Ovary (tissue), 9 donors: Measurements from ENCODE around the gene FBLN7. TPM values are rescaled to one million over a fixed set of nuclear protein-coding genes. Genes with fewer than 3 reads are reported as not detected.

Source experiments
- DNase-seq, 5 donors: peaks; one replicate each; pipeline ENCODE4 v3.0.0-alpha.2; 2019 to 2020
- H3K27ac ChIP-seq, 2 donors: fragments of 200-600 bp; one replicate each; pipeline versions ENCODE4 v1.5.1 to v1.8.0; 2019 to 2022
- H3K27me3 ChIP-seq: fragments of 200-600 bp; one replicate; pipeline ENCODE4 v1.8.0; 2022
- H3K36me3 ChIP-seq: fragments of 200-600 bp; sonication (generic); one replicate; pipeline ENCODE4 v1.5.1; 2019
- H3K4me1 ChIP-seq: one replicate; pipeline ENCODE4 v1.8.1; 2013; ENCODE audit warnings: mild to moderate bottlenecking, moderate library complexity; ENCODE audit not compliant: insufficient read depth
- H3K4me3 ChIP-seq: fragments of 200-600 bp; sonication (generic); one replicate; pipeline ENCODE4 v1.5.1; 2017
- H3K9me3 ChIP-seq, 2 donors: fragments of 200-600 bp in 1 of 2; sonication (generic) in 1 of 2; one replicate each; pipeline versions ENCODE4 v1.5.1 to v1.8.1; 2013 to 2019; ENCODE audit warnings: mild to moderate bottlenecking in 1 of 2, moderate library complexity in 1 of 2
- EP300 ChIP-seq: sonication (generic); formaldehyde crosslinking; IDR thresholded peaks from one replicate; pipeline ENCODE4 v1.6.1; 2017; ENCODE audit warnings: antibody characterized with exemption
- POLR2A ChIP-seq: fragments of 450-650 bp; IDR thresholded peaks from one replicate; pipeline ENCODE4 v1.6.1; 2017; ENCODE audit warnings: antibody characterized with exemption, mild to moderate bottlenecking, moderate library complexity
- WGBS, 3 donors: extraction: QIAGEN DNeasy Blood & Tissue Kit in 1 of 3; methylation state at CpG; one replicate each; pipeline versions ENCODE4 v1.1.5 to v1.1.7; 2013 to 2017; 5-methylcytosine and 5-hydroxymethylcytosine counted together
- intact Hi-C, 4 donors: fragments of 100-400 bp; cut with DNase I; formaldehyde crosslinking; loops; one replicate each; pipeline versions ENCODE4 v1.11.0 to v1.15.1; 2022 to 2023
- polyA plus RNA-seq, 2 donors: library from polyadenylated mRNA; stranded (reverse); fragments of 200-250 nt in 1 of 2; fragments of 350-450 nt in 1 of 2; fragmentation: Illumina TruSeq in 1 of 2; extraction: RNeasy Lipid Tissue Mini Kit (QIAGEN cat#74804) in 1 of 2; gene quantifications; one replicate each; pipeline ENCODE4 v1.2.3, GENCODE V29; 2013 to 2014
- total RNA-seq, 7 donors: library from RNA; depleted of rRNA in 2 of 7; stranded (reverse); fragments of >200 nt in 2 of 7; fragmentation: NEBNext Ultra II Directional in 3 of 7; extraction: Animal tissue kit (Norgen Biotek cat#: 25700) in 3 of 7; gene quantifications; one replicate each; pipeline versions ENCODE4 v1.1.0 to v1.2.4, GENCODE V29; 2016 to 2023
- TF ChIP-seq, protein P1 (sequence below), 3 donors: fragments of 450-650 bp in 2 of 3; fragments of 200-600 bp in 1 of 3; IDR thresholded peaks; one replicate each; pipeline versions ENCODE4 v1.5.1 to v1.8.0; 2016 to 2022; ENCODE audit warnings: antibody characterized with exemption in 3 of 3, mild to moderate bottlenecking in 1 of 3
- donor health status: DM: no; HTN: no; CAD: no; lungs with moderate emphysema.
- donor health status: DM: no; HTN: no; CAD: no.
- donor health status: Bipolar disorder and iron deficiency.
- donor health status: DM: yes; HTN: yes; CAD: no.
- donor health status: DM: no; HTN: no; CAD: no.
- donor health status: DM: yes; HTN: yes; CAD: no.

FBLN7 gene
- total and polyA plus RNA-seq, 9 donors = 0.18 to 5.0 (median 1.3) TPM

DNA sequence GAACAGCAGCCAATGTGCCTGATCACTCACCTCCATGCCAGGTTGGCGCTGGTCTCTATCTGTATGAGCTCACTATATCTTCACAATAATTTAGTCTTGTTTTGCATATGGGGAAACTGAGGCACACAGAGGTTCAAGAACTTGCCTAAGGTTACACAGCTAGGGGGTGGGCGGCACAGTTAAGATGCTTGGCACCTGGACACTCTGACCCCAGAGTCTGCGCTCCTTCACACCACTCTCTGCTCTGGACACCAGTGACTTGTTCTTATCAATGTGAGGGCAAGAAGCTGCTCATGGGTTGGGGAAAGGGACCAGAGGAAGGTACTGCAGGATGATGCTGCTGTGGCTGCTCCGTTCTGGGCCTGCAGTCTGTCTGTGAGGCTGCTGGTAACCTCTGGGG, 27.1 kb downstream of the FBLN7 start:
- no peaks in the 10 kb centered on the region for H3K27me3 ChIP-seq
- TF ChIP-seq, protein P1, sequence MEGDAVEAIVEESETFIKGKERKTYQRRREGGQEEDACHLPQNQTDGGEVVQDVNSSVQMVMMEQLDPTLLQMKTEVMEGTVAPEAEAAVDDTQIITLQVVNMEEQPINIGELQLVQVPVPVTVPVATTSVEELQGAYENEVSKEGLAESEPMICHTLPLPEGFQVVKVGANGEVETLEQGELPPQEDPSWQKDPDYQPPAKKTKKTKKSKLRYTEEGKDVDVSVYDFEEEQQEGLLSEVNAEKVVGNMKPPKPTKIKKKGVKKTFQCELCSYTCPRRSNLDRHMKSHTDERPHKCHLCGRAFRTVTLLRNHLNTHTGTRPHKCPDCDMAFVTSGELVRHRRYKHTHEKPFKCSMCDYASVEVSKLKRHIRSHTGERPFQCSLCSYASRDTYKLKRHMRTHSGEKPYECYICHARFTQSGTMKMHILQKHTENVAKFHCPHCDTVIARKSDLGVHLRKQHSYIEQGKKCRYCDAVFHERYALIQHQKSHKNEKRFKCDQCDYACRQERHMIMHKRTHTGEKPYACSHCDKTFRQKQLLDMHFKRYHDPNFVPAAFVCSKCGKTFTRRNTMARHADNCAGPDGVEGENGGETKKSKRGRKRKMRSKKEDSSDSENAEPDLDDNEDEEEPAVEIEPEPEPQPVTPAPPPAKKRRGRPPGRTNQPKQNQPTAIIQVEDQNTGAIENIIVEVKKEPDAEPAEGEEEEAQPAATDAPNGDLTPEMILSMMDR (IDR thresholded peaks at IDR 0.05) = no peak
- TF ChIP-seq EP300 (no peak), POLR2A (no peak)
- no peak overlapping the region for H3K27ac ChIP-seq
- no peaks in the 10 kb centered on the region for H3K9me3 ChIP-seq
- 90 to 95% (median 93%) methylated on average over 4 of the region's 4 CpGs for WGBS, 3 donors
- DNase-seq = no peak
- no peaks in the 10 kb centered on the region for H3K36me3 ChIP-seq
- intact Hi-C loops = no loop called here
- H3K4me1 ChIP-seq = no peaks in the 10 kb centered on the region
- no peak overlapping the region for H3K4me3 ChIP-seq

- TF ChIP-seq POLR2A (no peak), EP300 (no peak)
- TF ChIP-seq, protein P1 (IDR thresholded peaks at IDR 0.05) = no peak
- H3K27me3 ChIP-seq = no peaks in the 10 kb centered on the region
- intact Hi-C loops = no loop called here
- no peak for DNase-seq
- no peak overlapping the region for H3K4me3 ChIP-seq
- H3K9me3 ChIP-seq = no peaks in the 10 kb centered on the region
- H3K27ac ChIP-seq = no peak overlapping the region
- no peaks in the 10 kb centered on the region for H3K36me3 ChIP-seq
- H3K4me1 ChIP-seq = no peaks in the 10 kb centered on the region
- WGBS, 3 donors = 79 to 89% (median 87%) methylated on average over 14 of the region's 14 CpGs
Measured at GRCh38 chr2:112166806-112167499, 28.8 kb downstream of the FBLN7 start.

DNA sequence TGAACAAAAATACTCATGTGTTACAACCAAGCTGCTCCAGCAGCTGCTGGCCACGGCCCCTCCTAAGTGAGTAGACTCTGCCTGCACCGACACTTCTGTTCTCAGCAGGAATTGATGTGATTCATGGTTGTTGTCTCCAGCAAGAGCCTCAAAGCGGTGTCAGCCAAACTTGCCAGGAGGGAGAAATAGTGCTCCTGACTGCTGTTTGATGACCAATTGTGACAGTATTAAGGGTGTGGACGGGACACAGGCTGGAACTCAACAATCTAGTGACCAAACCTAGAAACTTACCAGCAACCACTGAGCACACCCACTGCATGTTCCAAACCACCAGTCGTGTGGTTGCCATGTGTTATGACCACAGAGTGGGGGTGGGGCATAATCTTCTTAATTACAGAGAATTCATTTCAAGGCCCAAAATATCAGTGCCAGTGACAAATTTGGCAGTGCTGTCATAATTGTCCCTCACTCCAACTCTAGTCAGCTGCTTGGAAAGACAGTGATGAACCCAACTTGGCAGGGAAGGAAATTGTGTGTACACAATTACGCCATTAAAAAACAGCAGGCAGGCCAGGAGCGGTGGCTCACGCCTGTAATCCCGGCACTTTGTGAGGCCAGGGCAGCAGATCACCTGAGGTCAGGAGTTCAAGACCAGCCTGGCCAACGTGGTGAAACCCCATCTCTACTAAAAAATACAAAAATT, 30.4 kb downstream of the FBLN7 start:
- intact Hi-C loops = no loop called here
- Histone ChIP-seq H3K36me3 (no peaks in the 10 kb centered on the region), H3K27me3 (no peaks in the 10 kb centered on the region), H3K4me1 (no peaks in the 10 kb centered on the region), H3K4me3 (no peak overlapping the region), H3K9me3 (no peaks in the 10 kb centered on the region), H3K27ac (no peak overlapping the region)
- no peak for DNase-seq
- WGBS, 3 donors = 84 to 89% (median 85%) methylated on average over 10 of the region's 10 CpGs
- TF ChIP-seq POLR2A (no peak), EP300 (no peak)
- TF ChIP-seq, protein P1 (IDR thresholded peaks at IDR 0.05) = no peak

DNA sequence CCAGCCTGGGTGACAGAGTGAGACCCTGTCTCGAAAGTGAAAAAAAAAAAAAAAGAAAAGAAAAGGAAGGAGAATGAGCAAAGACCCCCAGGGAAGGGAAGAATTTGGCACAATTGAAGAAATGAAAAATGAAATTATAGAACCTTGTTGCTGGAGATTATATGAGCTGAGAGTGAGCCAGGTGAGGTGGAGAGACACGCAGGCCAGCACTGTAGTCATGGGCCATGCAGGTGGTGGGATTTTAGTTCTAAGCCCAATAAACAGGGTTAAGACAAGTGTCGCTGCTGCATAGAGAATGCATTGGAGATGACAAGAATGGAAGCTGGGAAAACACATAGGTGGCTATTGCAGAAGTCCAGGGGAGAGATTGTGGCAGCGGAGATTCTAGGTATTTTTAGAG, 32.3 kb downstream of the FBLN7 start:
- Histone ChIP-seq H3K4me3 (no peak overlapping the region), H3K27ac (no peak overlapping the region), H3K4me1 (no peaks in the 10 kb centered on the region), H3K27me3 (no peaks in the 10 kb centered on the region), H3K36me3 (no peaks in the 10 kb centered on the region), H3K9me3 (no peaks in the 10 kb centered on the region)
- 89 to 96% (median 94%) methylated on average over 4 of the region's 4 CpGs for WGBS, 3 donors
- DNase-seq = no peak
- intact Hi-C loops = no loop called here
- TF ChIP-seq, protein P1 (IDR thresholded peaks at IDR 0.05) = no peak
- no peak for TF ChIP-seq EP300
- TF ChIP-seq POLR2A = no peak
